T-helper 1 cell (primary cell): ENCODE data around the gene CFL2.
"Not testable (repeated sequence)": the region's sequence is repeated elsewhere in the genome, so short reads cannot be mapped to it uniquely, and the experiment has no call there.

Source experiments
- DNase-seq, 5 donors: peaks; one replicate each; pipeline ENCODE4 v3.0.0-alpha.2; 2012 to 2020

Gene CFL2

DNA sequence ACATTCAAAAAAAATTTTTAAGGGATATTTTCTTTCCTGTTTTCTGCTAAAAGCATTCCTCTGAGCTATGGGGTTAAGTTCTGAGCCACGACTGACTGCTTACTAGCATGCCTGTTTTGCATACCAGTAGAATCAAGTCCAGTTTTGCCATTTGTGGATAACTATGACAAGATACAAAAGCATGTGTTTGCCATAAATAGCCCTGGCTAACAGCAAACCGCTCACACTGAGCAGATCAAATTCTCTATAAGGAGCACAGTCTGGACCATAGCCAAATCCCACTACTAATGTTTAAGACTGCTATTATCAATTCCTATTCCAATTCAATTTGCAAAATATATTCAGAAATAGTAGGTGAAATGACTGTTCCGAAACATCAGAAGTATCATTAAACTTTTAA lies 3.2 kb downstream of the CFL2 start:
- no peak for DNase-seq

DNA sequence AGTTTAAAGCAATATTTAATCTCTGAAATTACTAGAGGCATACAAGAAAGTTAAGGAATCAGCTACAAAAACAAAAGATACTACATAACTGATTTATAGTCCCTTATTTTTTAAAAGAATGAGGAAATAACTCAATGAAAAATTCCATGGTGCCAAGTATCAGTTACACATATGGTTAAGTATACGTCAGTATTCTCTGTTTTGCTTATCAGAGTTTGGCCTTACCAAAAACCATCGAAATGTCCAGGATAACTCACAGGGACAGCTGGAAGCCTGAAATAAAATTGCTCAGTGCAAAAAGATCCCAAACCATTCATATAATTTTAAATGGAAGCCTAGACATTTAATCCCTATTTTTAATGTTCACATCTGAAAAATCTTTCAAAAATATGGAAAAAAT lies 3.6 kb downstream of the CFL2 start:
- DNase-seq, result no peak

DNA sequence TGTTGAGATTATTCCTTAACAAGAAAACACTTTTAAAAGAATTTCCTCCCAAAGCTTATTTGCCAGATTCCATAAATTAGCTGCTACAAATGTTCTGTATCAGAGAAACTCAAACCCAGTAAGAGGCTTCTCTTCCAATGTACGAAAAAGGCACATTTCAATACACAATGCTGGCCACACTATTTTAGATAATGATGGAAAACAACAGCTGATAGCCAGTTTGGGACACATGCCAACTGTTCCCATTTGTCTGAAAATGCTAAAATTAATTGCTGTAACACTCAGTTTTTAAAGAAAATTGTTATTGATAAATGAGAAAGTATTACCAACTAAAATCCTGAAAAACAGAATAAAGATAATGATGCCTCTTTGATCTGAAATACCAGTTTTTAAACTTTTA lies 4.4 kb downstream of the CFL2 start:
- no peak for DNase-seq

DNA sequence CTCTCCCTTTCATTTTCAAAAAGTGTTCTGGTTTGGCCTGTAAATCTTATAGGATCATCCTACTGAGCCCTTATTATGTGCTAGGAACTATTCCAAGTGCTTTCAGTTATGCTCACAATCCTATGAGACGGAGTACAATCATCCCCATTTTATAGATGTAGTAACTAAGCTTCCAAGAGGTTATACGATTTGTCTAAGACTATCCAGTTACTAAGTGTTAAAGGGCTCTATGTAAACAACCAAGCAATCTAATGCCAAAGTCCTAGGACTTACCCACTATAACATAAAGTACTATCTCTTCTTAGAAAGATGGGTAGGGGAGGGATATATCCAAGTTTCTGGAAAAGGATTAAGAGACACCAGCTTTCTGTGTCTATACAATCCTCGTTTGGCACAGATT lies 6.7 kb downstream of the CFL2 start:
- DNase-seq, result no peak

DNA sequence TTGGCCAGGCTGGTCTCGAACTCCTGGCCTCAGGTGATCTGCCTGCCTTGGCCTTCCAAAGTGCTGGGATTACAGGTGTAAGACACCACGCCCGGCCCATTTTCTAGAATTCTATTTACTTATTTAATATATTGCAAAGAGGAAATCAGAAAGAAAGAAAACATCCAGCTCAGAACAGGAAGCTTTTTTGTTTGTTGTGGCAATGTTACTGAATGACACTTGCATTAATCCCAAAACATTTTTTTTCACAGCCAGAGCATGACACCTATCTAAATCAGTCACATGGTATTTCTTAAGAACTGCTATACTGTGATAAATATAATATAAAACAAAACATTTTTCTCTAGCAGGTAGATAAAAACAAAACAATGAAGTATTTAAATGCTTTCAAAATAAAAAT lies 12.6 kb downstream of the CFL2 start:
- DNase-seq, result no peak

DNA sequence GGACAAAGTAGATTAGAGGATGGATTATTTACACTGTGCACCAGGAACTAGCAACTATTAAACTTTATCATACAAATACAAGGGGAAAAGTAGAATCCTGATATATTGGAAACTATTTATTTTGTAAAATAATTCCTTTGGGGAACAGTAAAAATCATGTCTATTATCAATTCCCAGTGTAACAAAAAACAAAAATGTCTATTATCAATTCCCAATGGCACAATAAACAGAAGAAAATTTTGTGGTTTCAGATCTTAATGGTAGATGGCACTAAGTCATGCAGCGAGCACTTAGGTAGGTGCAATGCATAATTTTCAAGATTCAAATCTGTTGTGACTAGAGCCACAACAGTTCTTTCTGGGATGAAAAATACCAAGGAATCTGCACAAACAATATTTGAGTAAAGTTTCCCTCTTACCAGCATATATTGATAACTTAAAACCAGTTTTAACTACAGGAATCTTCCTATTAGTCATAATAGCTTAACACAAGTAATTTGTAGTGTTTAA lies 13.7 kb downstream of the CFL2 start:
- no peak for DNase-seq

DNA sequence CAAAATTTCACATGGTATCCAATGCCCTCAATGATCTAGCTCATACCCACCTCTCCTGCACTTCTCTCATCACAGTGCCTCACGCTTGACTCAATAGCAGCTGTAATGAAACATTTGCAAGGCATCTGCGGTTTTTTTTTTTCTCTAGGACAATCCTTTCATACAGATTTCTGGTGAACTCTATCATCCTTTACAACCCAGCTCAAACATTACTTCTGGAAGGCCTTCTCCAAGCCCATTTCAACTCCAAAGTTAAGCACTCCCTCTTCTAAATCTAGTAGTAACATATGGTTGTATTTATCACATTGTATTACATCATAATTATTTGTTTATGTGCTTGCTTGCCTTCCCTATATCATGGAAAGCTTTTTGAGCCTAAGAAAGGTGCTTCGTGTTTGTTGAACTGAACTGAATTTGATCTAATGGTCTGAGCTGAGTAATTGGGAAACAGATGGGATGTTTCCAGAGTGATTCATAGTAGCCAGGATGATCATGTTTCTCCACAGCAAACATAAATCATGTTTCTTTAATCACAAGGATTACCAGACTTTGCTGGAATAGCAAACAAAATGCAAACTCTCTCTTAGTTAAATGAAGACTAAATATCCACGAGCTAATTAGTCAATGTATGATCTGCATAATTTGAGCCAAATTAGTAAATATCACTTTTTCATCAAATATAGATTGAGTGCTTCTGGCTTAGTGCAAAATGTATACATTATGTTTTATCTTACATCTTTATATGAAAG lies 14.3 kb downstream of the CFL2 start:
- DNase-seq, result no peak

DNA sequence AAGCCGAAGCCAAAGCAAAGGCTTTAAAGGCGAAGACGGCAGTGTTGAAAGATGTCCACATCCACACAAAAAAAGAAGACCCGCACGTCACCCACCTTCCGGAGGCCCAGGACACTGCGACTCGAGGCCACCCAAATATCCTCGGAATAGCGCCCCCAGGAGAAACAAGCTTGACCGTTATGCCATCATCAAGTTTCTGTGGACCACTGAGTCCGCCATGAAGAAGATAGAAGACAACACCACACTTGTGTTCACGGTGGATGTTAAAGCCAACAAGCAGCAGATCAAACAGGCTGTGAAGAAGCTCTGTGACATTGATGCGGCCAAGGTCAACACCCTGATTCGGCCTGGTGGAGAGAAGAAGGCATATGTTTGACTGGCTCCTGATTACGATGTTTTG lies 20.2 kb downstream of the CFL2 start:
- DNase-seq, result not testable (repeated sequence)

DNA sequence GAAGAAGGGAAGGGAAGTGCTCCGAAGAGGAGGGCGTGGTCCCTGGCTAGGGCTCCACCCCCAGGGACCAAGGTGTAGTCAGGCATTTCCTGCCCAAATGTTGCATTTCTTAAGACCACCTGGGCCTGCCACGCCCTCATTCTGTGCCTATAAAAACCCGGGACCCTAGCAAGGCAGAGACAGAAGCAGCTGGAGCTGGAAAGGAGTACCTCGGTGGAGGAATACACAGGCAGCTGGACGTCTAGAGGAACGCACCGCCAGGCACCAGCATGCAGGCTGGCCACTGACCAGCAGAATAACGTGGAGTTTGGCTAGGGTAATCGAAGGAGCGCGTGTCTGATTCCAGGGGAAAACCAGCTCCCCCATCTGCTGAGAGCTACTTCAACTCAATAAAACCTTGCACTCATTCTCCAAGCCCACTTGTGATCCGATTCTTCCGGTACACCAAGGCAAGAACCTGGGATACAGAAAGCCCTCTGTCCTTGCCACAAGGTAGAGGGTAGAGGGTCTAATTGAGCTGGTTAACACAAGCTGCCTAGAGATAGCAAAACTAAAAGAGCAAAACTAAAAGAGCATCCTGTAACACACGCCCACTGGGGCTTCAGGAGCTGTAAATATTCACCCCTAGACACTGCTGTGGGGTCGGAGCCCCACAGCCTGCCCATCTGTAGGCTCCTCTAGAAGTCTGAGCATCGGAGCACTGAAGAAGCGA lies 21.0 kb downstream of the CFL2 start:
- peak in 1 of 5 donors; percentile 28 for DNase-seq

DNA sequence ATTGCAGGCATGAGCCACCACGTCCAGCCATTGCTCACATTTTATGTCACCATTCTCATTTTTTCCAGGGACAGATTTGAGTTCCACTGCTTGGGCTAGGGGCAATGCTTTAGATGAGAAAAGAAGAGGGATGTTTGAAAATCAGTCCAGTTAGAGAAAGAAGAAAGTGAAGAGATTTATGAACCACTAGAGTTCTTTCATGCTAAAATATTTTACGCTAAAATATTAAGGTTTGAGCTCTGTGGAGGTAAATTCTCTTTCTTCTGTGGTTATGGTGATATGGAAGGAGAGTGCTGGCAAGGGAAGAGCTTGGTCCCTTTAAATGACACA lies 21.5 kb downstream of the CFL2 start:
- DNase-seq, result no peak

DNA sequence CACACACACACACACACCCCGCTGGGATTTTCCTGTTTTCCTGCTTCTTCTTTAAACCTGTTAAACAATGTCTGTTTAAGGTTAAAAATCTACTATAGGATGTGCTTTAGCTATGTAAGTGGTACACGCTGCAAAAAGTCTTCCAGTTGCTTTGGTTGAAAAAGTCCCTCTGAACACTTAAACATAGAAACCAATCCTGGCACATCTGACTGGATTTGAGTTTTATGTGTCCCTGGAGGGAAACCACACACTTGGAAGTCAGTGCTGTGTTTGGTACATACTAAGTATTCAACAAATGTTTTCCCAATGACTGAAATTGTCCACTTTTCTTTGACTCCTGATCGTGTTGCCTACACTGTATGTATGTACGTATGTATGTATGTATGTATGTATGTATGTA lies 22.0 kb downstream of the CFL2 start:
- no peak for DNase-seq

DNA sequence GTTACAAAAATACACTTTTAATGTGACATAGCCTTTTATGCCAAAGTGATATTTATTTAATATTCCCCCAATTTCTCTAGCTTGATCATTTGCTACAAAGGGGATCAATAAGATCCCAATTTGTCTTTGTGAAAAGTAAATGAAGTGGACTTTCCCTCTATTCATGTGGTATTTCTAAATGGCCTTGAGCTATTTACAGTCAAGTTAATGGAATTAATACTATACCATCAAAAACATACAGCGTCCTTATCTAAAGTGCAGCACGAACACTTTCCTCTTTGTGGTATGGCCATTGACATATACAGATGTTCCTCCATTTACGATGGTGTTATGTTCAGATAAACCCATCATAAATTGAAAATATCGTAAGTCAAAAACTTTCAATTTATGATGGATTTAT lies 23.2 kb downstream of the CFL2 start:
- DNase-seq, result no peak

DNA sequence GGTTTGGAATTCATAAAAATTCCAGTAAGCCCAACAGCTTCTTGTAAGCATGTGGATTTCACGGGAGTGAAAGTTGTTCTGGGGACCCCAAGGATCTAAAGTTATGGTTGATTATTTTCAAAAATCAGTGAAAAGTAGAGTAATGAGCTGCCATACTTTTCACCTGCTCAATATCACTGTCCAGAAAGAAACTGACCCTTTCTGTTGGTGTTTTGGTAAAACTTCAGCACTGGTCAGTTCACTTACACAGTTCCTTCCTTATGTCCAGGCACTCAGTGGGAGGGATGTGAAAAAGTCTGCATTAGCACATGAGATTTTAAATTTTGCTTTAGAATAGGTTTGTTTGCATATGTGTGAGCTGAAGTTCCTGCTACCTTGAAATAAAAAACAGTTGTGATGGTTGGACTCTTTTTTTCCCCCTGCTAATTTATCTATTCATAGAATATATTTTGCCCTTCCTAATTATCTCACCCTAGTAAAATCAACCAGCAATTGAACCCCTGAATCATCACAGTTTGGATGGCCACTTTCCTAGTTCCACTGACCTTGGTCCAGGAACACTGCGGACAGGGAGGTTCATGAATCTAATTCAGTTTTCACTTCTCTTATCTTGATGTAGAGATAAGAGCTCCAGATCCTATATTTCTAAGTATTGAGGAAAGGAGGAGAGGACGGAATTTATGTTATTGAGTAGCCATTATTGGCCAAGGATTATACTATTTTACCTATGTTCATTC lies 25.8 kb downstream of the CFL2 start:
- DNase-seq, result no peak

DNA sequence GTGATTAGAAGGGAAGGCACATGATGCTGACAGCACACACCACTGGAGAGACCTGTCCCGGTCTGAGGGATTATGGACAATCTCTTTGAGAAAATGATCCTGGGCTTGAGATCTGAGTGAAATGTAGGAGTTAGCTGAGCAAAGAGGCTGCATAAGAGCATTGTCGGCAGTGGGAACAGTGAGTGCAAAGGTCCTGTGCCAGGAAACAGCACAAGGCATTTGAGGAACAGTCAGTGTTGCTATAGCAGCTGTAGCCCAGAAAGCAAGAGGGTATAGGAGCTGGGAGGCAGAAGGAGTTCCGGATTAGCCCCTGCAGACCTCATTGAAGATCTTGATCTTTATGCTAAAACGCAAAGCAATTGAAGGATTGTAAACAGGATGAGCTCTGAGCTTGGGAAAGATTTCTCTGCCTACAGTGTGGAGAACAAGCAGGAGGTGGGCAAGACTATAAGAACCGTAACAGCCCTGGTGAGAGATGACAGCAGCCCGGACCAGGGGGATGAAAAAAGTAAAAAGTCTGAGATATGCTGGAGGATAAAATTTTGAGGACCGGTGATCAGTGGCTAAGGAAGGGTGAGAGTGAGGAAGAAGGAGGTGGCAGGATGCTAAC lies 28.5 kb downstream of the CFL2 start:
- DNase-seq, result no peak

DNA sequence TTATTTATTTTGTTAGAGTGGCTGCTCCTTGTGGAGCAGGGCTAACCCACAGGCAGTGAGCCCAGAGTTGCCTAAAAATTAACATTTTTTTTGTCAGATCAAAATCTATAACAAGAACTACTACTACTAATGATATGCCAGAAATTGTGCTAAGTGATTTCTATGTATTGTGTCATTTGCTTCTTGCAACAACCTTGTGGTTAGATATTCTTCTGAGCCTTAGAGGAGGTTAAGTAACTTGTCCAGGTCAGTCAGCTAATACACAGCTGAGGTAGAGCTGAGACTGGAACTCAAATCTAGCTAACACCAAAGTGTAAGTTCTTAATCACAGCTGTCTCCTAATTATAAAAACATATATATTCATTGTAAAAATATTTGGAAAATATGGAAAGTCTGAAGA lies 29.8 kb downstream of the CFL2 start:
- DNase-seq, result no peak

DNA sequence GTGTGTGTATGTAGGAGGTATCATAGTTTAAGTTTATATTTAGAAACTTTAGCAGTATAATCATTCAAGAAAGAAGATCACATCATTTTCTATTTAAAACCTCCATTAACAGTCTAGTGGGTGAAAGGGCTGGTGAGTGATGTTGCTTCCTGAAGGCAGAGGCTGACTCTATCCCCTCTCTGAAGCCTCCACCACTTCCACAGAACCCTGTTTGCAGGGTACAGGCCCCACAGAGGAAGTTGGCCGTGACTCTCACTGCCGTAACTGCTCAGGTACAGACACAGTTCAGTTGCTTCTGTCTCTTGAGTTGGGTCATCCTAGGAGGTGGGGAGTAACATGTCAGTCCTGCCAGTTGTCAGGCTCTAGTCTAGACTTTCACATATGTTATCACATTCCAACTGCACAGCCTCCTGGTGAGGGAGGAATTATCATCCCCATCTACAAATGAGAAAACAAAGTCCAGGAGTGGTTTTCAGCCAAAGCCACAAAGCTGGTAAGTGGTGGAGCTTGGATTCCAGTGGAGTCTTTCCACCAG lies 31.5 kb downstream of the CFL2 start:
- DNase-seq, result peak in 1 of 5 donors; percentile 27

DNA sequence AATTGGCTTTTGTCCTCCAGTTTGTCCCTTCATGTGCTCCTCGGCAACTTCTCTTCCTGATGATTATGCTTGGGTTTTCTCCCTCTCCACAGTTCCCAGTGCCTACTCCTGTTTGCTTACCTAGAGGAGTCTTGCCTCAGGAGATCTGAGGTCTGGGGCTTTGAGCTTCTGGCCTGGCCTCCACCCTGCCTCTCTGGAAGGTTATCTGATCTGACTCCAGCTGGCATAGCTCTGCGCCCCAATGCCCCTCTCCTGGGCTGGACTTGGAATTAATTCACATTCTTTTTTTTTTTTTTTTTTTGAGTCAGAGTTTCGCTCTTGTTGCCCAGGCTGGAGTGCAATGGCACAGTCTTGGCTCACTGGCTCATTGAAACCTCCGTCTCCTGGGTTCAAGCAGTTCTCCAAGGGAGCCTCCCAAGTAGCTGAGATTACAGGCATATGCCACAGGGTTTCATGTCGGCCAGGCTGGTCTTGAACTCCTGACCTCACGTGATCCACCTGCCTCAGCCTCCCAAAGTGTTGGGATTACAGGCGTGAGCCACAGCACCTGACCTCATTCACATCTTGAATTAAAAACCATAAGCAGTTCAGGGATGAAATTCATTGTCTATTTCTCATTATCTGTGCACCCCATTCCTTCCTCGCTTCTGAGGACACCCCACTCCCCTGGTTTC lies 33.5 kb downstream of the CFL2 start:
- DNase-seq, result no peak

DNA sequence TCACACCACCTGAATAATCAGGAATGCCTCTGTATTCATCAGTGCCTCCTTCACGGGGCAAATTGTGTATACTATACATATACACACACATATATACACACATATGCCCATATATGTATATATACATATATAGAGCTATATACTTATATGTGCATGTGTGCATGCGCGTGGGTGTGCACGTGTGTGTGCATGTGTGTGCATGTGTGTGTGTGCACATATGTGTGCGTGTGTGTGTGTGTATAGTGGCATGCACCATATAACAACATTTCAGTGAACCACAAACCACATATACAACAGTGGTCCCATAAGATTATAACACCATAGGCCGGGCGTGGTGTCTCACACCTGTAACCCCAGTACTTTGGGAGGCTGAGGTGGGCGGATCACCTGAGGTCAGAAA lies 35.7 kb downstream of the CFL2 start:
- no peak for DNase-seq

DNA sequence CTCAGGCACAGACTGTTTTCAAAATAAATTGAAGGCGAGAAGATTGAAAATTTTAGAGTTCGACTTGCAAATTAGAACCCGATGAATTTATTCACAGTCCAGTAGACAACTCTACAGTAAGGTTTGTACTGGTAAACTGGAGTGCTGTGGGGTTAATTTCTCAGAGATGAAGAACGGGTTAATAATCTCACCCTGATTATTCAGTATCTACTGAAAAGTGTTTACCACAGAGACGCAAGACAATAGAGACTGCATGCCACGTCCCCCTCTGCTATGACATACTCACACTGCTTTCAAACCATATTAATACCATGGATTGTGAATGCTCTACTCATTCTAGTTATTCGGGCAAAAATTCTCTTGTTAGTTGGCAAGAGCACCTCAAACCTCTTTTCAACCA lies 36.1 kb downstream of the CFL2 start:
- DNase-seq, result no peak

DNA sequence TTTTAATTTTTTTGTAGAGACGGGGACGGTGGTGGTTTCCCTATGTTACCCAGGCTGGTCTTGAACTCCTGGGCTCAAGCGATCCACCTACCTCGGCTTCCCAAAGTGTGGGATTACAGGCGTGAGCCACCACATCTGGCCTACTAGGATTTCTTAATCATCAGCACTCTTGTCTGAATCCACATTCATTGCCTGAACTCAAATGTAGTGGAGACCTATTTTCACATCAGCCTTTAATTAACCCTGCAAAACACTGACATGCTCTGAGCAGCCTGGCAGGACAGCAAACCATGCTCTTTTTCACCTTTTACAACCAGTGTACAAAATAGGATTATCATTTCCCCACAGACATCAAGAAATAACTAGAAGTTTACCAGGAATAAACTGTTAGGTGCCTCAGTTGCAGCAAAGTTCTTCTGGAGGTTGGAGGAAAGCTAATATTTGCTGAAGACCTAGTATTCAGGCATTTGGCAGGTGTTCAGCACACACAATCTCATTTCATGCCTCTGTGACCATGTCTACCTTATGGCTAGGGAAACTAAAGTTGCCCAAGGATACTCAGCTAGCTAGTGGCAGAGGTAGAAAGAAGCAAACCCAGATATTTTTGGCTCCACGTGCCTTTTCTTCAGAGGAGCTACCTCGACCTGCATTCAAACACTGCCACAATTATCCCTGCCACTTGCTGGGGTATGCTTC lies 37.7 kb downstream of the CFL2 start:
- no peak for DNase-seq

DNA sequence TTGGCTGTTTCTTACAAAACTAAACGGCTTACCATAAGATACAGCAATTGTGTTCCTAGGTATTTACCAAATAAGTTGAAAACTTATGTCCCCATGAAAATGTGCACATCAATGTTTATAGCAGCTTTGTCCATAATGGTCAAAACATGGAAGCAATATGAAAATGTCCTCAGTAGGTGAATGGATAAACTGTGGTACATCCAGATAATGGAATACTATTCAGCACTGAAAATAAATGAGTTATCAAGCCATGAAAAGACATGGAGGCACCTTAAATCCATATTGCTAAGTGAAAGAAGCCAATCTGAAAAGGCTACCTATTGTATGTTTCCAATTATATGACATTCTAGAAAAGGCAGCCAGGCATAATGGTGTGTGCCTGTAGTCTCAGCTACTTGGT lies 40.7 kb downstream of the CFL2 start:
- DNase-seq, result no peak

DNA sequence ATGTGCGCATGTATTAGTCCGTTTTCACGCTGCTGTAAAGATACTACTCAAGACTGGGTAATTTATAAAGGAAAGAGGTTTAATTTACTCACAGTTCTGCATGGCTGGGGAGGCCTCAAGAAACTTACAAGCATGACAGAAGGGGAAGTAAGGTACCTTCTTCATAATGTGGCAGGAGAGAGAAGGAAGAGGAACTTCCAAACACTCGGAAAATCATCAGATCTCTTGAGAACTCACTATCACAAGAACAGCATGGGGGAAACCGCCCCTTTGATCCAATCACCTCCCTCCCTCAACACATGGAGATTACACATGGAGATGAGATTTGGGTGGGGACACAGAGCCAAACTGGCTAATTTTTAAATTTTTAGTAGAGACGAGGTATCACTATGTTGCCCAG lies 42.7 kb downstream of the CFL2 start:
- DNase-seq, result no peak
